ENCODE data around the gene KLC3. TPM values are rescaled to one million over a fixed set of nuclear protein-coding genes. Genes with fewer than 3 reads are reported as not detected.
A peak's percentile ranks its signal among the peaks of the same experiment; 100 is the strongest.

Gene KLC3
- total RNA-seq, 1 experiment from 2014 or later: 0.49 TPM

DNA sequence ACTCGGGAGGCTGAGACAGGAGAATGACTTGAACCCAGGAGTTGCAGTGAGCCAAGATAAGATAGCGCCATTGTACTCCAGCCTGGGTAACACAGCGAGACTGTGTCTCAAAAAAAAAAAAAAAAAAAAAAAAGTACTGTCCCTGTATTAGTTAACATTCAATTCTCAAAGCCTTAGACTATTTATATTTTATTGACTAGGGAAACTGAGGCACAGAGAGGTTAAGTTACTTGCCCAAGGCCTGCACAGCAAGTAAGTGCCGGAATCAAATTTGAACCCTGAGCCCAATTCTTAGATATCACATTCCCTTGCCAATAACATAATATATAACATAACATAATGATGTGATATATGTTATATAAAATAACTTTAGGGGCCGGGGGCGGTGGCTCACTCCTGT is 921 bp upstream of the KLC3 start:
- DNase-seq (ENCODE audit: low read depth, low spot score) (no peak), ATAC-seq (no peak)
- BruUV-seq (replicated peaks): no TSS peak
- ChIA-PET CTCF (no interaction called here), POLR2A (no interaction called here)
- in situ Hi-C loops (cut with HindIII; ENCODE audit: low pct_unique_long_range_greater_than_20kb, low sequenced_read_pairs): no loop called here
- intact Hi-C loops (cut with micrococcal nuclease; ENCODE audit: unreplicated experiment): loop anchor here (10.0 kb wide), 1 partner anchor 135 kb away; no protein-coding TSS in a partner anchor
- TF ChIP-seq, protein P1, sequence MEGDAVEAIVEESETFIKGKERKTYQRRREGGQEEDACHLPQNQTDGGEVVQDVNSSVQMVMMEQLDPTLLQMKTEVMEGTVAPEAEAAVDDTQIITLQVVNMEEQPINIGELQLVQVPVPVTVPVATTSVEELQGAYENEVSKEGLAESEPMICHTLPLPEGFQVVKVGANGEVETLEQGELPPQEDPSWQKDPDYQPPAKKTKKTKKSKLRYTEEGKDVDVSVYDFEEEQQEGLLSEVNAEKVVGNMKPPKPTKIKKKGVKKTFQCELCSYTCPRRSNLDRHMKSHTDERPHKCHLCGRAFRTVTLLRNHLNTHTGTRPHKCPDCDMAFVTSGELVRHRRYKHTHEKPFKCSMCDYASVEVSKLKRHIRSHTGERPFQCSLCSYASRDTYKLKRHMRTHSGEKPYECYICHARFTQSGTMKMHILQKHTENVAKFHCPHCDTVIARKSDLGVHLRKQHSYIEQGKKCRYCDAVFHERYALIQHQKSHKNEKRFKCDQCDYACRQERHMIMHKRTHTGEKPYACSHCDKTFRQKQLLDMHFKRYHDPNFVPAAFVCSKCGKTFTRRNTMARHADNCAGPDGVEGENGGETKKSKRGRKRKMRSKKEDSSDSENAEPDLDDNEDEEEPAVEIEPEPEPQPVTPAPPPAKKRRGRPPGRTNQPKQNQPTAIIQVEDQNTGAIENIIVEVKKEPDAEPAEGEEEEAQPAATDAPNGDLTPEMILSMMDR (IDR thresholded peaks at IDR 0.05): no peak
- TF ChIP-seq REST (IDR thresholded peaks at IDR 0.05; ENCODE audit: insufficient read depth in 1 of 2, low read depth in 2 of 2, low read length in 1 of 2) (no peak), POLR2AphosphoS5 (IDR thresholded peaks at IDR 0.05; ENCODE audit: low read depth, low read length) (no peak), TCF7L2 (IDR thresholded peaks at IDR 0.05; ENCODE audit: low read depth, low read length) (no peak), SIN3A (IDR thresholded peaks at IDR 0.05; ENCODE audit: borderline replicate concordance, insufficient read depth, low read depth, low read length) (no peak)
- Histone ChIP-seq H3K27me3 (ENCODE audit: control insufficient read depth, insufficient read depth, low read length) (no peaks in the 10 kb centered on the region), H3K27ac (ENCODE audit: low read length) (no peak overlapping the region), H3K4me3 (ENCODE audit: low read depth in 2 of 2, low read length in 2 of 2) (no peak overlapping the region), H3K36me3 (ENCODE audit: control insufficient read depth, insufficient read depth, low read length) (peaks cover 2% of the 10 kb centered on the region; the same call in 1 of the 2 replicates), H3K4me1 (ENCODE audit: control insufficient read depth, insufficient read depth, low read length) (no peaks in the 10 kb centered on the region), H3K9me3 (ENCODE audit: control insufficient read depth, insufficient read depth, low read depth, low read length) (no peaks in the 10 kb centered on the region)

- Histone ChIP-seq H3K4me3 (ENCODE audit: low read depth in 2 of 2, low read length in 2 of 2) (peak overlapping the region; percentile 37 to 41; a peak in 3 of 4 replicates), H3K27ac (ENCODE audit: low read length) (no peak overlapping the region), H3K27me3 (ENCODE audit: control insufficient read depth, insufficient read depth, low read length) (no peaks in the 10 kb centered on the region), H3K36me3 (ENCODE audit: control insufficient read depth, insufficient read depth, low read length) (peaks cover 2% of the 10 kb centered on the region; the same call in 1 of the 2 replicates), H3K9me3 (ENCODE audit: control insufficient read depth, insufficient read depth, low read depth, low read length) (no peaks in the 10 kb centered on the region), H3K4me1 (ENCODE audit: control insufficient read depth, insufficient read depth, low read length) (no peaks in the 10 kb centered on the region)
- in situ Hi-C loops (cut with HindIII; ENCODE audit: low pct_unique_long_range_greater_than_20kb, low sequenced_read_pairs) (no loop called here), intact Hi-C loops (cut with micrococcal nuclease; ENCODE audit: unreplicated experiment) (no loop called here)
- no peak for DNase-seq (ENCODE audit: low read depth, low spot score)
- ChIA-PET POLR2A (interaction anchor here (0.7 kb wide), 1 partner anchor 89 kb away, joined by 6 read pairs; no protein-coding TSS in a partner anchor), CTCF (no interaction called here)
- BruUV-seq (replicated peaks): no TSS peak
- TF ChIP-seq, protein P1 (IDR thresholded peaks at IDR 0.05): no peak
- TF ChIP-seq TCF7L2 (IDR thresholded peaks at IDR 0.05; ENCODE audit: low read depth, low read length) (no peak), POLR2AphosphoS5 (IDR thresholded peaks at IDR 0.05; ENCODE audit: low read depth, low read length) (no peak), REST (IDR thresholded peaks at IDR 0.05; ENCODE audit: insufficient read depth in 1 of 2, low read depth in 2 of 2, low read length in 1 of 2) (no peak), SIN3A (IDR thresholded peaks at IDR 0.05; ENCODE audit: borderline replicate concordance, insufficient read depth, low read depth, low read length) (no peak)
- no peak for ATAC-seq
These were observed 426 bp downstream of the KLC3 start for GRCh38 chr19:45340899-45341453.

All from Panc1 (cell line).